GM10248 (cell line): ENCODE results near the gene PFKFB1.
"Not testable (repeated sequence)": the region's sequence is repeated elsewhere in the genome, so short reads cannot be mapped to it uniquely, and the experiment has no call there.

Experiments
- CTCF ChIA-PET: fragments of 300-600 bp; sonication (Branson Sonifier 250); formaldehyde crosslinking; extraction: SDS; loops from one replicate; lab custom pipeline; 2021; ENCODE audit warnings: antibody characterized with exemption; lab: Yijun Ruan, JAX
- POLR2A ChIA-PET: fragments of 350-650 bp; sonication (Branson Sonifier 250); formaldehyde crosslinking; extraction: SDS; loops from one replicate; lab custom pipeline; 2020; ENCODE audit warnings: antibody characterized with exemption; lab: Yijun Ruan, JAX
- DNase-seq: peaks from one replicate; pipeline ENCODE4 v3.0.0; 2012; ENCODE audit errors: extremely low spot score
- TF ChIP-seq, protein P1 (sequence below): IDR thresholded peaks from 2 replicates; pipeline ENCODE4 v1.5.1; 2012; ENCODE audit warnings: mild to moderate bottlenecking, low read depth; ENCODE audit errors: extremely low read depth, missing control alignments, control extremely low read depth

Gene PFKFB1

GRCh38 chrX:54999717-55000598, 6.0 kb upstream of the PFKFB1 start, which contains the start of gene APEX2:
APEX2 (plus strand) TSS chrX:55000363; CDS start chrX:55000423, 60 bp downstream.
- DNase-seq, result peak; percentile 83
- POLR2A ChIA-PET, result interaction anchor here (0.7 to 1.8 kb wide), 7 partner anchors 9 to 1313 kb away, joined by 3 to 6 read pairs (median 4); partner anchors contain the start of gene HUWE1
- CTCF ChIA-PET, result interaction anchor here (0.7 to 1.8 kb wide), 4 partner anchors 13 to 1518 kb away, joined by 3 to 7 read pairs (median 4); no protein-coding TSS in a partner anchor
- TF ChIP-seq, protein P1, sequence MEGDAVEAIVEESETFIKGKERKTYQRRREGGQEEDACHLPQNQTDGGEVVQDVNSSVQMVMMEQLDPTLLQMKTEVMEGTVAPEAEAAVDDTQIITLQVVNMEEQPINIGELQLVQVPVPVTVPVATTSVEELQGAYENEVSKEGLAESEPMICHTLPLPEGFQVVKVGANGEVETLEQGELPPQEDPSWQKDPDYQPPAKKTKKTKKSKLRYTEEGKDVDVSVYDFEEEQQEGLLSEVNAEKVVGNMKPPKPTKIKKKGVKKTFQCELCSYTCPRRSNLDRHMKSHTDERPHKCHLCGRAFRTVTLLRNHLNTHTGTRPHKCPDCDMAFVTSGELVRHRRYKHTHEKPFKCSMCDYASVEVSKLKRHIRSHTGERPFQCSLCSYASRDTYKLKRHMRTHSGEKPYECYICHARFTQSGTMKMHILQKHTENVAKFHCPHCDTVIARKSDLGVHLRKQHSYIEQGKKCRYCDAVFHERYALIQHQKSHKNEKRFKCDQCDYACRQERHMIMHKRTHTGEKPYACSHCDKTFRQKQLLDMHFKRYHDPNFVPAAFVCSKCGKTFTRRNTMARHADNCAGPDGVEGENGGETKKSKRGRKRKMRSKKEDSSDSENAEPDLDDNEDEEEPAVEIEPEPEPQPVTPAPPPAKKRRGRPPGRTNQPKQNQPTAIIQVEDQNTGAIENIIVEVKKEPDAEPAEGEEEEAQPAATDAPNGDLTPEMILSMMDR, result no peak

- CTCF ChIA-PET, result interaction anchor here (1.3 kb wide), 1 partner anchor 11 kb away, joined by 3 read pairs; no protein-coding TSS in a partner anchor
- TF ChIP-seq, protein P1, result no peak
- no peak for DNase-seq
- POLR2A ChIA-PET, result no interaction called here
These were observed 1.6 kb upstream of the PFKFB1 start for GRCh38 chrX:54995621-54996020.

DNA sequence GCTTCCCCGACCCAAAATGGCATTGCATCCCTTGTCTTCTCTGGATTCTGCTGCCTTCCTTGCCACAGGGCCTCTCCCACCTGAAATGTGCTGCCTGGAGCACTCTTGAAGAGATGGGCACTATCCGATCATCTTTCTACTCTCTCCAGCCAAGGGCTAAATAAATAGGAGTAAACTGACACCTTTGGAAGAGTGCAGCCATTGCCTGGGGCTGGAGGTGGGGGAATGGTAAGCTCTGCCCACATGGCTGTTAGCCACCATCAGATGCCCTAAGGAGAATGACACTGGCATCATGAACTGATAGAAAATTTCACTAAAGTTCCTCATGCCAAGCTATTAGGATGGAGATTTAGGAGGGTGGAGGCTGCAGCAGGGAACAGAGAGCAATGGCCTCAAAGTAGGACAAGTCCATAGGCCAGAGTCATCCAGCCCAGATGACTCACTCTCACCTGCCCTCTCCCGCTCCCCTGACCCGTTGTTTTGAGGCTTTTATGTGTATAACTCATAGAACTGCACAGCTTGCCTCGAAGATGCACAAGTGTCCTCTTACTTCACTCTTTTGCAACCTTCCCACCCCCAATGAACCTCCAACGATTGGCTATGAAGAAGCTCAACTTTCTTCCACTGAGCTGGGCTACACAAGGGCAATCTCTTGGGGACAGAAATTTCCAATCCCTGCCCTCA, 822 bp upstream of the PFKFB1 start:
- ChIA-PET CTCF (interaction anchor here (1.3 kb wide), 1 partner anchor 10 kb away, joined by 3 read pairs; no protein-coding TSS in a partner anchor), POLR2A (no interaction called here)
- peak; percentile 1 for DNase-seq
- TF ChIP-seq, protein P1, result no peak

GRCh38 chrX:54992911-54993622, 921 bp downstream of the PFKFB1 start:
- TF ChIP-seq, protein P1, result no peak

GRCh38 chrX:54991706-54992105, 2.3 kb downstream of the PFKFB1 start:
- POLR2A ChIA-PET, result no interaction called here
- TF ChIP-seq, protein P1, result no peak

More at GRCh38 chrX:54992911-54993622, 921 bp downstream of the PFKFB1 start:
- POLR2A ChIA-PET, result no interaction called here
- CTCF ChIA-PET, result interaction anchor here (1.4 kb wide), 1 partner anchor 15 kb away, joined by 3 read pairs; no protein-coding TSS in a partner anchor
- DNase-seq, result peak; percentile 0

DNA sequence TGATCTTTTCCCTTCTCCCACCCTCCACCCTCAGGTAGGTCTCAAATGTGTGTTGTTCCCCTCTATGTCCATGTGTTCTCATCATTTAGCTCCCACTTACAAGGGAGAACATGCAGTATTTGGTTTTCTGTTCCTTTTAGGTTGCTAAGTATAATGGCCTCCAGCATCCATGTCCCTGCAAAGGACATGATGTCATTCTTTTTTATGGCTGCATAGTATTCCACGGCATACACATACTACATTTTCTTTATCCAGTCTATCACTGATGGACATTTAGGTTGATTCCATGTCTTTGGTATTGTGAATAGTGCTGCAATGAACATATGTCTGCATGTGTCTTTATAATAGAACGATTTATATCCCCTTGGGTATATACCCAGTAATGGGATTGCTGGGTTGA, 10.7 kb downstream of the PFKFB1 start:
- POLR2A ChIA-PET, CTCF ChIA-PET, DNase-seq: not testable (repeated sequence)

More at GRCh38 chrX:54991706-54992105, 2.3 kb downstream of the PFKFB1 start:
- CTCF ChIA-PET, result no interaction called here
- DNase-seq, result no peak
